ENCODE data around the gene C16orf54. TPM values are rescaled to one million over a fixed set of nuclear protein-coding genes. Genes with fewer than 3 reads are reported as not detected.
"Not testable (repeated sequence)": the region's sequence is repeated elsewhere in the genome, so short reads cannot be mapped to it uniquely, and the experiment has no call there.

C16orf54 gene
- total and polyA plus RNA-seq, 2 donors from 2014 or later, result 0.39 to 4.9 TPM

DNA sequence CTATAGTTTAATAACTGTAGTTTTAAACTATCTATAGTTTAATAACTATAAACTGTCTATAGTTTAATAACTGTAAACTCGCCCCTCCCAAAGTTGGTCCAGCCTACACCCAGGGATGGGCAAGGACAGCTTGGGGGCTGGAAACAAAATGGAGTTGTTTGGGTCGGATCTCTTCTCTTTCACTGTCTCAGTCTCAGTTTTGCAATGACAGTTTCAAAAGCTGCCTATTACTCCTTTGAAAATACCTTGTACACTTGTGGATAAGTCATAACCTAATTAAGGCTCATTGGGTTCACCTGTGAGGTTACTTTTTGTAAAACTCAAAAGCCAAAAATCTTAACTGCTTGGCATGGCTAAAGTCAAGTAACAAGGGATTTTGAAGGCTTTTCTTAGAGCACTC is 31.4 kb downstream of the C16orf54 start:
- no peak for FAIRE-seq

DNA sequence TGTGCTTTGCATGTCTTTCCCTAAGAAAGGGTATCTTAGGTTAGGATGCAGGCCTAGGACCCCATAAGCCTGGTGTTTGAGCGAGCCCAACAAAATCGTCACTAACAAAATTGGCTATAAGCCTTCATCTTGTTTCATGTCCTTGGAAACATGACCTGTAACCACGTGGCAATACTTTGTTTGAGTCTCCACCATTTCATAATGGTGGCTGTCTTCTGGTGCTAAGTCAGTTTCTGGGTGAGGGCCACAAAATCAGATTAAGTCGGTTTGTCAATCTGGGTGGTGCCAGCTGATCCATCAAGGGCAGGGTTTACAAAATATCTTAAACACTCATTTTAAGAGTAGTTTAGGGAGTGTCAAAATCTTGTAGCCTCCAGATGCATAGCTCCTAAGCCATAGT is 33.0 kb downstream of the C16orf54 start:
- H3K27ac ChIP-seq (ENCODE audit: low read depth in 2 of 2, low read length in 2 of 2), result no peak overlapping the region
- no peaks in the 10 kb centered on the region for H3K36me3 ChIP-seq (ENCODE audit: control insufficient read depth in 2 of 3, insufficient read depth in 3 of 3, low read length in 3 of 3)
- intact Hi-C loops (cut with DNase I), result no loop called here
- FAIRE-seq (no peak), DNase-seq (no peak)
- peaks cover 0 to 8% (median 0%) of the 10 kb centered on the region in 3 donors for H3K4me1 ChIP-seq (ENCODE audit: control insufficient read depth in 2 of 3, insufficient read depth in 2 of 3, low read depth in 1 of 3, low read length in 3 of 3)
- H3K9me3 ChIP-seq (ENCODE audit: control insufficient read depth in 2 of 3, insufficient read depth in 1 of 3, low read length in 3 of 3), result no peaks in the 10 kb centered on the region
- H3K4me3 ChIP-seq (ENCODE audit: low read length in 3 of 3), result no peak overlapping the region
- TF ChIP-seq, protein P1, sequence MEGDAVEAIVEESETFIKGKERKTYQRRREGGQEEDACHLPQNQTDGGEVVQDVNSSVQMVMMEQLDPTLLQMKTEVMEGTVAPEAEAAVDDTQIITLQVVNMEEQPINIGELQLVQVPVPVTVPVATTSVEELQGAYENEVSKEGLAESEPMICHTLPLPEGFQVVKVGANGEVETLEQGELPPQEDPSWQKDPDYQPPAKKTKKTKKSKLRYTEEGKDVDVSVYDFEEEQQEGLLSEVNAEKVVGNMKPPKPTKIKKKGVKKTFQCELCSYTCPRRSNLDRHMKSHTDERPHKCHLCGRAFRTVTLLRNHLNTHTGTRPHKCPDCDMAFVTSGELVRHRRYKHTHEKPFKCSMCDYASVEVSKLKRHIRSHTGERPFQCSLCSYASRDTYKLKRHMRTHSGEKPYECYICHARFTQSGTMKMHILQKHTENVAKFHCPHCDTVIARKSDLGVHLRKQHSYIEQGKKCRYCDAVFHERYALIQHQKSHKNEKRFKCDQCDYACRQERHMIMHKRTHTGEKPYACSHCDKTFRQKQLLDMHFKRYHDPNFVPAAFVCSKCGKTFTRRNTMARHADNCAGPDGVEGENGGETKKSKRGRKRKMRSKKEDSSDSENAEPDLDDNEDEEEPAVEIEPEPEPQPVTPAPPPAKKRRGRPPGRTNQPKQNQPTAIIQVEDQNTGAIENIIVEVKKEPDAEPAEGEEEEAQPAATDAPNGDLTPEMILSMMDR (IDR thresholded peaks at IDR 0.05; ENCODE audit: borderline replicate concordance, extremely low read depth, insufficient read depth), result no peak
- no peaks in the 10 kb centered on the region for H3K27me3 ChIP-seq (ENCODE audit: control insufficient read depth, insufficient read depth, low read length)
- H3K9ac ChIP-seq (ENCODE audit: low read length in 3 of 3), result no peak overlapping the region

More for the DNA sequence above, 31.4 kb downstream of the C16orf54 start:
- no peak for DNase-seq
- Histone ChIP-seq H3K27ac (ENCODE audit: low read depth in 2 of 2, low read length in 2 of 2) (no peak overlapping the region), H3K27me3 (ENCODE audit: control insufficient read depth, insufficient read depth, low read length) (no peaks in the 10 kb centered on the region), H3K4me1 (ENCODE audit: control insufficient read depth in 2 of 3, insufficient read depth in 2 of 3, low read depth in 1 of 3, low read length in 3 of 3) (peaks cover 0 to 7% (median 0%) of the 10 kb centered on the region in 3 donors), H3K4me3 (ENCODE audit: low read length in 3 of 3) (no peak overlapping the region), H3K9ac (ENCODE audit: low read length in 3 of 3) (no peak overlapping the region), H3K36me3 (ENCODE audit: control insufficient read depth in 2 of 3, insufficient read depth in 3 of 3, low read length in 3 of 3) (no peaks in the 10 kb centered on the region), H3K9me3 (ENCODE audit: control insufficient read depth in 2 of 3, insufficient read depth in 1 of 3, low read length in 3 of 3) (no peaks in the 10 kb centered on the region)
- intact Hi-C loops (cut with DNase I), result no loop called here
- TF ChIP-seq, protein P1 (IDR thresholded peaks at IDR 0.05; ENCODE audit: borderline replicate concordance, extremely low read depth, insufficient read depth), result no peak

DNA sequence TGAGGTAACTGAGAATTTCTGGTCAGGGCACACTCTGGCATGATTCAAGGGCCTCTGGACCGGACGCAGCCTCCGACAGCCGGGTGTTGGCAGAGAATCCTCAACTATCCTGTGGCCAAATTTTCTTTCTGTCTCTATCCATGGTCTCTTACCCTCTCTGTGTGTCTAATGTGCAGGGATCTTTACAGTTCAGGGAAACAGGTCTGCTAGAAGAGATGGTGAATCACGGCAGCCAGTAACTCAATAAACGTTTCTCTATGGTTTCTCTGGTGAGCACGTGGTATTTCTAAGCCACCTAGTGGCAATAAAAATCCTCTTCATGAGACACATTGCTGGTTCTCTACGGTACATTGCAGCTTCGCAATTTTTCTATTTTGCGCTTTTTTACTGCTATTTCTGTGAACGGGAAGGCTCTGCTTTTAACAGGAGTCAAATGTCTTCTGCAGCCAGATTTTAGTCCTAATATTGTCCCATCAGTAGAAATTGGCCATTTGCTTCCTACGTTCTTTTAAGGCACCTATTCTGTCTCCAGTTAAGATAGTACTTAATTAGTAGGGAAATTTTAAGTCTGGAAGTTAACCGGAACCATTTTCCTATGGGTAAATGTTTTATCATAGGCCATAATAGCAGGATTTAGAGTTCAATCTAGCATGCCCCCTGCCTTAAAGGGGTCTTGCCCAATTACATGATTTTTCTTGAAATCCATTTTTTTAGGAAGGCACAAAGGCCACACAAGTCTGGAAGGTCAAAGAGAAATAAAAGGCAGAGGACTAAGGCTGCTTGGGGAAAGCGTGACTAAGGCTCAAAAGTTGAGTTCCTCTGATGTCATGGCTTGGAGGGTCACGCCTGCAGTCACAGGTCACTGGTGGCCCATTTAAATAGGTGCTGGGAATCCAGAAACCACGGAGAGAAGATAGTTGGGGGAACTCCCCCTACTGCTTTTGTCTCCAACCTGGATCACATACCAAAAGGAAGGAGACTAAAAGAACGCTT is 35.3 kb downstream of the C16orf54 start:
- FAIRE-seq (no peak), DNase-seq (peak in 3 of 5 donors; percentile 14 to 86 (median 79))
- Histone ChIP-seq H3K4me1 (ENCODE audit: control insufficient read depth in 2 of 3, insufficient read depth in 2 of 3, low read depth in 1 of 3, low read length in 3 of 3) (peaks cover 0 to 11% (median 0%) of the 10 kb centered on the region in 3 donors), H3K27me3 (ENCODE audit: control insufficient read depth, insufficient read depth, low read length) (no peaks in the 10 kb centered on the region), H3K9me3 (ENCODE audit: control insufficient read depth in 2 of 3, insufficient read depth in 1 of 3, low read length in 3 of 3) (no peaks in the 10 kb centered on the region), H3K36me3 (ENCODE audit: control insufficient read depth in 2 of 3, insufficient read depth in 3 of 3, low read length in 3 of 3) (no peaks in the 10 kb centered on the region), H3K9ac (ENCODE audit: low read length in 3 of 3) (no peak overlapping the region), H3K27ac (ENCODE audit: low read depth in 2 of 2, low read length in 2 of 2) (no peak overlapping the region), H3K4me3 (ENCODE audit: low read length in 3 of 3) (peak overlapping the region in 1 of 3 donors; percentile 28)
- TF ChIP-seq, protein P1 (IDR thresholded peaks at IDR 0.05; ENCODE audit: borderline replicate concordance, extremely low read depth, insufficient read depth), result peak; percentile 52
- intact Hi-C loops (cut with DNase I), result no loop called here

- H3K9me3 ChIP-seq (ENCODE audit: control insufficient read depth in 2 of 3, insufficient read depth in 1 of 3, low read length in 3 of 3), result not testable (repeated sequence)
- peak in 1 of 5 donors; percentile 34 for DNase-seq
Measured at GRCh38 chr16:29709657-29710056, 36.1 kb downstream of the C16orf54 start.

More at GRCh38 chr16:29709657-29710056, 36.1 kb downstream of the C16orf54 start:
- FAIRE-seq; H3K4me3 ChIP-seq (ENCODE audit: low read length in 3 of 3); intact Hi-C loops (cut with DNase I); H3K27ac ChIP-seq (ENCODE audit: low read depth in 2 of 2, low read length in 2 of 2); H3K27me3 ChIP-seq (ENCODE audit: control insufficient read depth, insufficient read depth, low read length); H3K36me3 ChIP-seq (ENCODE audit: control insufficient read depth in 2 of 3, insufficient read depth in 3 of 3, low read length in 3 of 3); H3K9ac ChIP-seq (ENCODE audit: low read length in 3 of 3): not testable (repeated sequence)
- peaks cover 0 to 11% (median 0%) of the 10 kb centered on the region in 3 donors for H3K4me1 ChIP-seq (ENCODE audit: control insufficient read depth in 2 of 3, insufficient read depth in 2 of 3, low read depth in 1 of 3, low read length in 3 of 3)

Data from kidney (tissue), 14 donors.